ENCODE measurements around the gene KRTAP4-6.
A peak's percentile ranks its signal among the peaks of the same experiment; 100 is the strongest.
"Not testable (repeated sequence)": the region's sequence is repeated elsewhere in the genome, so short reads cannot be mapped to it uniquely, and the experiment has no call there.

The KRTAP4-6 gene

GRCh38 chr17:41140360-41141131 is at the start of gene KRTAP4-6:
Gene KRTAP4-6 (minus strand): TSS chr17:41140544. CDS start chr17:41140487, 57 bp downstream.
- no peak for DNase-seq

DNA sequence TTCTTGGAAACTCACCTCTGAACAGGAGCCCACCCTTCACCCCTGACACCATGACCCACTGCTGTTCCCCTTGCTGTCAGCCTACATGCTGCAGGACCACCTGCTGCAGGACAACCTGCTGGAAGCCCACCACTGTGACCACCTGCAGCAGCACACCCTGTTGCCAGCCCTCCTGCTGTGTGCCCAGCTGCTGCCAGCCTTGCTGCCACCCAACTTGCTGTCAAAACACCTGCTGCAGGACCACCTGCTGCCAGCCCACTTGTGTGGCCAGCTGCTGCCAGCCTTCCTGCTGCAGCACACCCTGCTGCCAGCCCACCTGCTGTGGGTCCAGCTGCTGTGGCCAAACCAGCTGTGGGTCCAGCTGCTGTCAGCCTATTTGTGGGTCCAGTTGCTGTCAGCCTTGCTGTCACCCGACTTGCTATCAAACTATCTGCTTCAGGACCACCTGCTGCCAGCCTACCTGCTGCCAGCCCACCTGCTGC is 49.5 kb upstream of the KRTAP4-6 start, which contains the start of gene KRTAP9-1:
Gene KRTAP9-1, plus strand, starts transcription at position 51 of the 482 bp plus-strand sequence. Its CDS starts 0 bp downstream, at position 51.
- DNase-seq: not testable (repeated sequence)

- DNase-seq: no peak
Measured at GRCh38 chr17:41186872-41187271, 46.5 kb upstream of the KRTAP4-6 start.

DNA sequence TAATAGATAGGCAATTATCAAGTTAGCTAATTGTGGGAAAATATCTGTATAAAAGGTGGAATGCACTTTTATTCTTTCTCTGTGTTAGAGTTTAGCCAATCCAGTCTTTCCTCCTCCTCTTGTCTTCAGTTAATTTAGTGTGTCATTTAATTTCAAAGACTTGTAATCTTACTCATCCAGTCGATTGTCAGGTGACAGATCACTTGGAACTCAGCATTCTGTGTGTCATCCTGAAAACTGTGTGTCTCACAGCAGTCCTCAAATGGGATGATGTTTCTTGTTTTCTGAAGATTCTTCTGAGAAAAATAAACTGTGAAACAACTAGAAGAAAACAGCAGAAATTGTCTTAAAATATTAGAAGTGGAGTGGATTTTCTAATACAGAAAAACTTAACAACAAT is 44.7 kb upstream of the KRTAP4-6 start:
- no peak for DNase-seq

DNA sequence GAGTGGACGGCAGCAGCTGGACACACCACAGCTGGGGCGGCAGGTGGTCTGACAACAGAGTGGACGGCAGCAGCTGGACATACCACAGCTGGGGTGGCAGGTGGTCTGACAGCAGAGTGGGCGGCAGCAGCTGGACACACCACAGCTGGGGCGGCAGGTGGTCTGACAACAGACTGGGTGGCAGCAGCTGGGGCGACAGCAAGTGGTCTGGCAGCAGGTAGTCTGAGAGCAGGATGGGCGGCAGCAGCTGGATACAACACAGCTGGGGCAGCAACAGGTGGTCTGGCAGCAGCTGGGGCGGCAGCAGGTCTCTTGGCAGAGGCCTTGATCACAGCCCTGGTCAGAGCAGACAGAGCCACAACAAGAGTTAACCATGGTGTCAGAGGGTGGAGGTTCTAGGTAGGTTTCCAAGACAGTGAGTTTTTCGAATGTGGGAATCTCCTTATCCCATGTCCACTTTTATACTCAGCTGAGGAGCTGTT is 44.2 kb upstream of the KRTAP4-6 start, which contains the start of gene KRTAP4-1:
Gene KRTAP4-1, minus strand, starts transcription at position 432 of the 482 bp plus-strand sequence. Its CDS starts 57 bp downstream, at position 375.
- DNase-seq: no peak

- DNase-seq: no peak
Measured at GRCh38 chr17:41178843-41179616, 38.7 kb upstream of the KRTAP4-6 start.

- no peak for DNase-seq
Measured at GRCh38 chr17:41178341-41178740, 38.0 kb upstream of the KRTAP4-6 start.

- no peak for DNase-seq
Measured at GRCh38 chr17:41177727-41178271, 37.5 kb upstream of the KRTAP4-6 start, which contains the start of gene KRTAP4-2. Gene KRTAP4-2 (minus strand): TSS chr17:41178221. CDS start chr17:41178164, 57 bp downstream.

DNA sequence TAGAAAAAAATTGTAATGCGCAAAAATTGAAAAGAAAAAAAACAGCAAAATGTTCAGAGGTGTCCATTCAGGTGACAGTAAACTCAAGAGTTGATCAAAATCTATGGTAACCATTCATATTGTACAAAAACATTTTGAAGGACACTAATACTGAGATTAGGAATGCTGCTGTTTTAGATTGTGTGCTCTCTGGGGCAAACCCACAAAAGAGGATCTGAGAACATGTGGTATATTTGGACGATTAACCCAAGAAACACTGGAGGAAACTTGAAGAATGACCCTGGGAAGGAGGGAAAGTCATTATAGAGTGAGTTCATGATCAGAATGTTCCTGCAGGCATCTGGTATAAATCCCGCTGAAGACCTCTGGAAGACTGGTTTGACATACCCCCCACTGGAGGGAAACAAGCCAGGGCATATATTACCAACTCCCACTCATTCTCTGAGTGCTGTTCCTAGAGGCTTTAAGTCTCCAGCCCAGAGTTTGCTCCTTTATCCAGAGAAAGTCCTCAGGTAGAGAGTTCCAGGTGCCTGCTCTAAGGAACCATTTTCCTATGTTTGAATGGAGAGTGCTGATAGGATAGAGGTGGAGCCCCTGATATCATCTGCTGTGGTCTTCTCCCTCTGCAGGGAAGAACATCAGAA is 36.5 kb upstream of the KRTAP4-6 start:
- no peak for DNase-seq

GRCh38 chr17:41171886-41172285 is 31.5 kb upstream of the KRTAP4-6 start:
- DNase-seq: no peak

DNA sequence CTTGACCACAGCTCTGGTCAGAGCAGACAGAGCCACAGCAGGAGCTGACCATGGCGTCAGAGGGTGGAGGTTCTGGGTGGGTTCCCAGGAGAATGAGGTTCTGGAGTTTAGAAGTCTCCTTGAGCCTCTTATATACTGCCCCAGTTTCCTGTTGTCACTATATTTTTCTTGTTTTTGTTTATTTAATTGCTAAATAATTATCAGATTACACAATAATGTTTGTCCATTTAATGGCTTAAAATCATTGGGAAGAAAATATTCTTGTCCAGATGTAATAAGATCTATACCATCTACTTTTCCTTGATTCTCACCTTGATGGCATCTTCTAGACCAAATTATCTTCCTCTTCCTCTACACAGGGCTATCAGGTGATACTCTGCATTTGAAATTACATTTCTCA is 27.8 kb upstream of the KRTAP4-6 start, which contains the start of gene KRTAP4-3:
Gene KRTAP4-3, minus strand, starts transcription at position 101 of the 400 bp plus-strand sequence. Its CDS starts 49 bp downstream, at position 52.
- no peak for DNase-seq

GRCh38 chr17:41167561-41167960 is 27.2 kb upstream of the KRTAP4-6 start:
- DNase-seq: no peak

- no peak for DNase-seq
Measured at GRCh38 chr17:41163828-41164227, 23.5 kb upstream of the KRTAP4-6 start.

GRCh38 chr17:41160648-41161047 is 20.3 kb upstream of the KRTAP4-6 start, which contains the start of gene KRTAP4-4:
Gene KRTAP4-4 (minus strand): TSS chr17:41160748. CDS start chr17:41160691, 57 bp downstream.
- DNase-seq: no peak

DNA sequence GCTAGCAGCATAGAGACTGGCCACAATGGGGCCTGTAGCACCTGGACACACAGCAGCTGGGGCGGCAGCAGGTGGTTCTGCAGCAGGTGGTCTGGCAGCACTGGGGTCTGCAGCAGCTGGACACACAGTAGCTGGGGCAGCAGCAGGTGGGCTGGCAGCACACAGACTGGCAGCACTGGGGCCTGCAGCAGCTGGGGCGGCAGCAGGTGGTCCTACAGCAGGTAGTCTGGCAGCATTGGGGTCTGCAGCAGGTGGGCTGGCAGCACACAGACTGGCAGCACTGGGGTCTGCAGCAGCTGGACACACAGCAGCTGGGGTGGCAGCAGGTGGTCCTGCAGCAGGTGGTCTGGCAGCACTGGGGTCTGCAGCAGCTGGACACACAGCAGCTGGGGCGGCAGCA is 19.8 kb upstream of the KRTAP4-6 start:
- not testable (repeated sequence) for DNase-seq

DNA sequence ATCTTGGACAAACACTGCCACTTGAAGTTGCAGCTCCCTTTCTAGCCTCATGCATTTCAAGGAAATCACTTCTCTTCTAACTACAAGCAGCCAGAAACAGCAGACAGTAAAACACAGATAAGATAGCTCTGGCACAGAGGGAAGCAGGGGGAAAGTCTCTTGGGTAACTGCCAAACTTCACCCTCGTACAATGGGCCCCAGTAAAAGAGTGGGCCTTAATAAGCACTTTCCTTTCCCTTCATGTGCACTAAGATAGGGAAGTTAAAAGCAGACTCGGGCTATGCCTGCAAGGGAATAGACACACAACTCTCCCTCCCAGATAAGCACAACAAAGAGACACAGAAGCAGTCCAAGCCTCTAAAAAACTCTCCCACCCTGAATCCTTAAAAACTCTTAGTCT is 13.5 kb upstream of the KRTAP4-6 start:
- peak; percentile 42 for DNase-seq

DNA sequence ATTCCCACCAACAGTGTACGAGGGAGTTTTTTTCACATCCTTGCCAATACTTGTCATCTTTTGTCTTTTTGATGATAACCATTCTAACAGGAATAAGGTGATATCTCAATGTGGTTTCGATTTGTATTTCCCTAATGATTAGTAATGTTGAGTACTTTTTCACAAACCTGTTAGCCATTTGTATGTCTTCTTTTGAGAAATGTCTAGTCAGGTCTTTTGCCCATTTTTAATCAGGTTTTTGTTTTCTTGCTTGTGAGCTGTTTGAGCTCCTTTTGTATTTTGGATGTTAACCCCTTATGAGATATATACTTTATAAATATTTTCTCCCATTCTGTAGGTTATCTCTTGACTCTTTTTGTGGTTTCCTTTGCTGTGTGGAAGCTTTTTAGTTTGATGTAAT is 11.2 kb upstream of the KRTAP4-6 start:
- DNase-seq: no peak

- DNase-seq: no peak
Measured at GRCh38 chr17:41150026-41150425, 9.7 kb upstream of the KRTAP4-6 start.

- no peak for DNase-seq
Measured at GRCh38 chr17:41149652-41149985, 9.3 kb upstream of the KRTAP4-6 start, which contains the start of gene KRTAP4-5. Gene KRTAP4-5 (minus strand): TSS chr17:41149825. CDS start chr17:41149767, 58 bp downstream.

GRCh38 chr17:41148971-41149651 is 8.8 kb upstream of the KRTAP4-6 start:
- DNase-seq: not testable (repeated sequence)

DNA sequence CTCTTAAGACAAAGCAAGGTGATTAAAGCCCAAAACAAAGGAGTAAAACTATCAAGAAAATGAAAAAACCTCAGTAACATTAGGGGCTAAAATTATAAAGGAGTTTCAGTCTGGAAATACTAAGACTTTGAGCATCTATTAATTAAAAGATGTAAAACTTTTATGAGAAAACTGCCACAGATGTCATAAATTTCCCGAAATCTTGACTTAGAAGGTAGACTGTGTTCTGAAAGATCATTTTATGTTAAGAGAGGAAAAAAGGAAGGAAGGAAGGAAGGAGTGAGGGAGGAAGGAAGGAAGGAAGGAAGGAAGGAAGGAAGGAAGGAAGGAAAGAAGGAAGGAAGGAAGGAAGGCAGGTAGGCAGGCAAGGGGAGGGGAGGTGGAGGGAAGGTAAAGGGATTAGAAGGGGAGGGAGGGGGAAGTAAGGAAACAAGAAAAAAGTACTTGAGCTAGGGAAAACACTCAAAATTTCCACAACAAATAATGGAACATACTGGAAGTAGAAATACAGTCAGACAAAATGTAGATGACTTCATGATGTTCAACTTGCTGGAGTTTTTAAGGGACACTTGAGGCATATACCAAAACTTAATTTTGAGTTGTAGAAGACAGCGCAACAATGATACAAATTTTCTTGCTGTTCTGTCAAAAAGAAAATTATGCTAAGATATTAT is 7.3 kb upstream of the KRTAP4-6 start:
- DNase-seq: no peak

Data from NCI-H526 treated with DMSO at 0.1 percent for 48 hours (cell line).